Hepatocyte (in vitro differentiated cells): ENCODE results near the gene PRSS16.

ENCODE experiments used
- EZH2 ChIP-seq: fragments of 200-600 bp; sonication (generic); IDR thresholded peaks from 2 replicates; pipeline ENCODE4 v1.6.1; 2016; ENCODE audit warnings: antibody characterized with exemption, mild to moderate bottlenecking, borderline replicate concordance
- TF ChIP-seq, protein P1 (sequence below): fragments of 200-600 bp; sonication (generic); IDR thresholded peaks from 2 replicates; pipeline ENCODE4 v1.5.1; 2016; ENCODE audit warnings: antibody characterized with exemption, mild to moderate bottlenecking; ENCODE audit not compliant: poor library complexity

GRCh38 chr6:27228963-27229477, 18.5 kb upstream of the PRSS16 start:
- TF ChIP-seq EZH2, result no peak
- TF ChIP-seq, protein P1, sequence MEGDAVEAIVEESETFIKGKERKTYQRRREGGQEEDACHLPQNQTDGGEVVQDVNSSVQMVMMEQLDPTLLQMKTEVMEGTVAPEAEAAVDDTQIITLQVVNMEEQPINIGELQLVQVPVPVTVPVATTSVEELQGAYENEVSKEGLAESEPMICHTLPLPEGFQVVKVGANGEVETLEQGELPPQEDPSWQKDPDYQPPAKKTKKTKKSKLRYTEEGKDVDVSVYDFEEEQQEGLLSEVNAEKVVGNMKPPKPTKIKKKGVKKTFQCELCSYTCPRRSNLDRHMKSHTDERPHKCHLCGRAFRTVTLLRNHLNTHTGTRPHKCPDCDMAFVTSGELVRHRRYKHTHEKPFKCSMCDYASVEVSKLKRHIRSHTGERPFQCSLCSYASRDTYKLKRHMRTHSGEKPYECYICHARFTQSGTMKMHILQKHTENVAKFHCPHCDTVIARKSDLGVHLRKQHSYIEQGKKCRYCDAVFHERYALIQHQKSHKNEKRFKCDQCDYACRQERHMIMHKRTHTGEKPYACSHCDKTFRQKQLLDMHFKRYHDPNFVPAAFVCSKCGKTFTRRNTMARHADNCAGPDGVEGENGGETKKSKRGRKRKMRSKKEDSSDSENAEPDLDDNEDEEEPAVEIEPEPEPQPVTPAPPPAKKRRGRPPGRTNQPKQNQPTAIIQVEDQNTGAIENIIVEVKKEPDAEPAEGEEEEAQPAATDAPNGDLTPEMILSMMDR, result no peak
